Neutrophil (primary cell): Measurements from ENCODE around the gene GRIK2.

Source experiments
- H3K27ac ChIP-seq: fragments of 200-600 bp; sonication (generic); 2 replicates; pipeline ENCODE4 v1.5.1; 2016; ENCODE audit warnings: mild to moderate bottlenecking, moderate library complexity
- H3K27me3 ChIP-seq: fragments of 200-600 bp; sonication (generic); 2 replicates; pipeline ENCODE4 v1.6.0; 2016; ENCODE audit warnings: mild to moderate bottlenecking
- H3K36me3 ChIP-seq: fragments of 200-600 bp; sonication (generic); 2 replicates; pipeline ENCODE4 v1.5.1; 2017
- H3K4me1 ChIP-seq, 2 experiments: fragments of 200-600 bp in 1 of 2; sonication (generic) in 1 of 2; 1 replicate in 1 of 2; 2 replicates in 1 of 2; pipeline versions ENCODE4 v1.5.1 to v1.6.1; 2013 to 2016; ENCODE audit warnings: low read depth in 1 of 2, low read length in 1 of 2, mild to moderate bottlenecking in 1 of 2, moderate library complexity in 1 of 2; ENCODE audit not compliant: control insufficient read depth in 1 of 2, insufficient read depth in 1 of 2
- H3K4me3 ChIP-seq, 2 experiments: fragments of 200-600 bp in 1 of 2; sonication (generic) in 1 of 2; 1 replicate in 1 of 2; 2 replicates in 1 of 2; pipeline ENCODE4 v1.5.1; 2013 to 2016; ENCODE audit warnings: low read depth in 1 of 2, low read length in 1 of 2, mild to moderate bottlenecking in 1 of 2, moderate library complexity in 1 of 2
- H3K9me3 ChIP-seq: fragments of 200-600 bp; sonication (generic); 2 replicates; pipeline ENCODE4 v1.5.1; 2016
- CTCF ChIP-seq: fragments of 200-600 bp; sonication (generic); IDR thresholded peaks from 2 replicates; pipeline ENCODE4 v1.5.1; 2016; ENCODE audit warnings: antibody characterized with exemption

The GRIK2 gene

GRCh38 chr6:101887532-101887931, 494.0 kb downstream of the GRIK2 start:
- TF ChIP-seq CTCF: no peak
- no peaks in the 10 kb centered on the region for H3K9me3 ChIP-seq
- H3K4me1 ChIP-seq: no peaks in the 10 kb centered on the region
- no peaks in the 10 kb centered on the region for H3K36me3 ChIP-seq
- no peak overlapping the region for H3K27ac ChIP-seq
- no peak overlapping the region for H3K4me3 ChIP-seq
- H3K27me3 ChIP-seq: no peaks in the 10 kb centered on the region

- no peaks in the 10 kb centered on the region for H3K4me1 ChIP-seq
- H3K27me3 ChIP-seq: no peaks in the 10 kb centered on the region
- no peak overlapping the region for H3K27ac ChIP-seq
- H3K9me3 ChIP-seq: no peaks in the 10 kb centered on the region
- H3K4me3 ChIP-seq: no peak overlapping the region
- TF ChIP-seq CTCF: no peak
- H3K36me3 ChIP-seq: no peaks in the 10 kb centered on the region
These were observed 514.1 kb downstream of the GRIK2 start for GRCh38 chr6:101907356-101908217.

GRCh38 chr6:101909366-101909765, 515.9 kb downstream of the GRIK2 start:
- TF ChIP-seq CTCF: no peak
- no peaks in the 10 kb centered on the region for H3K4me1 ChIP-seq

GRCh38 chr6:101912311-101912710, 518.8 kb downstream of the GRIK2 start:
- no peaks in the 10 kb centered on the region for H3K27me3 ChIP-seq
- no peak overlapping the region for H3K27ac ChIP-seq
- H3K4me3 ChIP-seq: no peak overlapping the region
- H3K36me3 ChIP-seq: no peaks in the 10 kb centered on the region
- no peaks in the 10 kb centered on the region for H3K9me3 ChIP-seq
- no peak for TF ChIP-seq CTCF
- no peaks in the 10 kb centered on the region for H3K4me1 ChIP-seq

More at GRCh38 chr6:101909366-101909765, 515.9 kb downstream of the GRIK2 start:
- H3K27ac ChIP-seq: no peak overlapping the region
- no peak overlapping the region for H3K4me3 ChIP-seq
- H3K36me3 ChIP-seq: no peaks in the 10 kb centered on the region
- no peaks in the 10 kb centered on the region for H3K9me3 ChIP-seq
- H3K27me3 ChIP-seq: no peaks in the 10 kb centered on the region

GRCh38 chr6:101918471-101918870, 525.0 kb downstream of the GRIK2 start:
- H3K9me3 ChIP-seq: no peaks in the 10 kb centered on the region
- H3K4me3 ChIP-seq: no peak overlapping the region
- no peaks in the 10 kb centered on the region for H3K36me3 ChIP-seq
- no peak overlapping the region for H3K27ac ChIP-seq
- H3K27me3 ChIP-seq: no peaks in the 10 kb centered on the region
- TF ChIP-seq CTCF: no peak
- no peaks in the 10 kb centered on the region for H3K4me1 ChIP-seq
